SIG-M5 treated with dmso at 0.1 percent for 504 hours (cell line): ENCODE results near the gene LRCOL1.

ENCODE experiments used
- DNase-seq: peaks from one replicate; lab custom pipeline; 2025; ENCODE audit not compliant: unreplicated experiment; lab: John Stamatoyannopoulos, UW

The LRCOL1 gene

GRCh38 chr12:132619386-132620112 lies 9.2 kb upstream of the LRCOL1 start:
- DNase-seq, result no peak

GRCh38 chr12:132619071-132619385 lies 8.6 kb upstream of the LRCOL1 start:
- no peak for DNase-seq

- no peak for DNase-seq
These were observed 8.3 kb upstream of the LRCOL1 start, which contains the start of gene P2RX2 for GRCh38 chr12:132618683-132619043. Gene P2RX2, plus strand, starts transcription at chr12:132618776. Its CDS starts 41 bp downstream, at chr12:132618817.

- no peak for DNase-seq
These were observed 7.7 kb upstream of the LRCOL1 start for GRCh38 chr12:132617822-132618682.

GRCh38 chr12:132617135-132617701 lies 6.8 kb upstream of the LRCOL1 start:
- no peak for DNase-seq

- no peak for DNase-seq
These were observed 5.2 kb upstream of the LRCOL1 start for GRCh38 chr12:132615579-132616038.

GRCh38 chr12:132614861-132615578 lies 4.6 kb upstream of the LRCOL1 start:
- peak; percentile 82 for DNase-seq

- DNase-seq, result no peak
These were observed 3.6 kb upstream of the LRCOL1 start for GRCh38 chr12:132614029-132614428.

GRCh38 chr12:132611620-132612019 lies 1.2 kb upstream of the LRCOL1 start:
- DNase-seq, result no peak

GRCh38 chr12:132610866-132611602 lies 652 bp upstream of the LRCOL1 start:
- no peak for DNase-seq

- DNase-seq, result no peak
These were observed 1.9 kb downstream of the LRCOL1 start for GRCh38 chr12:132608231-132609171.

GRCh38 chr12:132606927-132607326 lies 3.5 kb downstream of the LRCOL1 start:
- no peak for DNase-seq

- no peak for DNase-seq
These were observed 3.9 kb downstream of the LRCOL1 start for GRCh38 chr12:132606466-132606865.

GRCh38 chr12:132605892-132606291 lies 4.5 kb downstream of the LRCOL1 start:
- no peak for DNase-seq

- no peak for DNase-seq
These were observed 5.5 kb downstream of the LRCOL1 start for GRCh38 chr12:132604668-132605441.

GRCh38 chr12:132604151-132604618 lies 6.2 kb downstream of the LRCOL1 start:
- DNase-seq, result no peak

- no peak for DNase-seq
These were observed 6.9 kb downstream of the LRCOL1 start for GRCh38 chr12:132603240-132604150.
